ENCODE measurements around the gene ANGPTL5. TPM values are rescaled to one million over a fixed set of nuclear protein-coding genes. Genes with fewer than 3 reads are reported as not detected.

The ANGPTL5 gene
- total RNA-seq, 1 donor from 2014 or later, result 2.4 TPM

DNA sequence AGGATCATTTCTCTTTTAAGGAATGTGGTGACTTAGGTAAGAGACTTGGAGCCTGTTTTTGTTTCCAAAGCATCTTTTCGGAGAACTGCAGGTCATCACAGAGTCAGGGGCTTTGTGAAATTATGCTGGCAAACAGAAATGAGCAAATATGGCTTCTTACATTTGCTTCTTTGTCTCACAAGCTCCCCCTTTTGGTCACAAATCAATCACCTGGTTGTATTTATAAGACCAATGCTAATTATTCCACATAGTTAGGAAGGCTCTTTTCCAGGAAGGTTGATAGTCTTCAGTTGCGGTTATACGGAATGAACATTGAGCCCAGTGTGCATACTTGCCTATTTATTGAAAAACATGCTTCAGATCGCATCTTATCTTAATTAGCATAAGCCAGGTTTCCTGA lies 36.1 kb downstream of the ANGPTL5 start:
- TF ChIP-seq CTCF (IDR thresholded peaks at IDR 0.05), result peak; percentile 53
- no peak for DNase-seq (ENCODE audit: extremely low spot score, unreplicated experiment)
- Mint-ChIP-seq H3K4me3 (ENCODE audit: unreplicated experiment) (no peak overlapping the region), H3K9me3 (ENCODE audit: unreplicated experiment) (peaks cover 4% of the 10 kb centered on the region), H3K27me3 (ENCODE audit: unreplicated experiment) (no peaks in the 10 kb centered on the region), H3K4me1 (ENCODE audit: unreplicated experiment) (peaks cover 5% of the 10 kb centered on the region), H3K27ac (ENCODE audit: unreplicated experiment) (no peak overlapping the region), H3K36me3 (ENCODE audit: unreplicated experiment) (no peaks in the 10 kb centered on the region)

GRCh38 chr11:101872171-101872882 lies 44.0 kb downstream of the ANGPTL5 start:
- H3K36me3 Mint-ChIP-seq (ENCODE audit: unreplicated experiment), result no peaks in the 10 kb centered on the region
- H3K27ac Mint-ChIP-seq (ENCODE audit: unreplicated experiment), result no peak overlapping the region
- peaks cover 13% of the 10 kb centered on the region for H3K4me1 Mint-ChIP-seq (ENCODE audit: unreplicated experiment)
- no peak overlapping the region for H3K4me3 Mint-ChIP-seq (ENCODE audit: unreplicated experiment)
- H3K9me3 Mint-ChIP-seq (ENCODE audit: unreplicated experiment), result peaks cover 7% of the 10 kb centered on the region
- no peak for DNase-seq (ENCODE audit: extremely low spot score, unreplicated experiment)
- no peak for TF ChIP-seq CTCF (IDR thresholded peaks at IDR 0.05)
- no peaks in the 10 kb centered on the region for H3K27me3 Mint-ChIP-seq (ENCODE audit: unreplicated experiment)

- H3K27me3 Mint-ChIP-seq (ENCODE audit: unreplicated experiment), result no peaks in the 10 kb centered on the region
- H3K36me3 Mint-ChIP-seq (ENCODE audit: unreplicated experiment), result no peaks in the 10 kb centered on the region
- H3K27ac Mint-ChIP-seq (ENCODE audit: unreplicated experiment), result no peak overlapping the region
Observed at GRCh38 chr11:101870510-101870909, 45.8 kb downstream of the ANGPTL5 start.

DNA sequence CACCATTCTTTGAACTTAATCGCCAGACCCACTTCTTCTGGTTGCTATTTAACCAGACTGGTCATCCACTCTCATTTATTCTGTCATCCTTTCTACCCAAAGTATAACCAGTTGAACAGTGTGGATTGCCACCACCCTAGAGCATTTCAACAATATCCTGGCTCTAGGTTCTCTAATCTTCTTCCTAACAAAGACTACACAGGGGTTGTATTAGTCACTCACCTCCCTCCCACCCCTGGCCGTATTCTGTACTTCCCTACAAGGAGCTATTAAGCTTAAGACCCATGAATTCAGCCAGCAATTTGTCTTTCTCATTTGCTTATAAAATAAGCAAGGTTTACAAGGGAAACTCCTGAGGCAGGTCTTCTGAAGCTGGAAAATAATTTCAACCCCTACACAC lies 48.4 kb downstream of the ANGPTL5 start:
- Mint-ChIP-seq H3K9me3 (ENCODE audit: unreplicated experiment) (peaks cover 4% of the 10 kb centered on the region), H3K36me3 (ENCODE audit: unreplicated experiment) (no peaks in the 10 kb centered on the region), H3K4me1 (ENCODE audit: unreplicated experiment) (peaks cover 30% of the 10 kb centered on the region), H3K27me3 (ENCODE audit: unreplicated experiment) (no peaks in the 10 kb centered on the region), H3K27ac (ENCODE audit: unreplicated experiment) (no peak overlapping the region), H3K4me3 (ENCODE audit: unreplicated experiment) (no peak overlapping the region)
- TF ChIP-seq CTCF (IDR thresholded peaks at IDR 0.05), result no peak
- no peak for DNase-seq (ENCODE audit: extremely low spot score, unreplicated experiment)

More at GRCh38 chr11:101870510-101870909, 45.8 kb downstream of the ANGPTL5 start:
- DNase-seq (ENCODE audit: extremely low spot score, unreplicated experiment), result no peak
- H3K4me3 Mint-ChIP-seq (ENCODE audit: unreplicated experiment), result no peak overlapping the region
- TF ChIP-seq CTCF (IDR thresholded peaks at IDR 0.05), result no peak
- H3K9me3 Mint-ChIP-seq (ENCODE audit: unreplicated experiment), result peaks cover 5% of the 10 kb centered on the region
- H3K4me1 Mint-ChIP-seq (ENCODE audit: unreplicated experiment), result peaks cover 22% of the 10 kb centered on the region

DNA sequence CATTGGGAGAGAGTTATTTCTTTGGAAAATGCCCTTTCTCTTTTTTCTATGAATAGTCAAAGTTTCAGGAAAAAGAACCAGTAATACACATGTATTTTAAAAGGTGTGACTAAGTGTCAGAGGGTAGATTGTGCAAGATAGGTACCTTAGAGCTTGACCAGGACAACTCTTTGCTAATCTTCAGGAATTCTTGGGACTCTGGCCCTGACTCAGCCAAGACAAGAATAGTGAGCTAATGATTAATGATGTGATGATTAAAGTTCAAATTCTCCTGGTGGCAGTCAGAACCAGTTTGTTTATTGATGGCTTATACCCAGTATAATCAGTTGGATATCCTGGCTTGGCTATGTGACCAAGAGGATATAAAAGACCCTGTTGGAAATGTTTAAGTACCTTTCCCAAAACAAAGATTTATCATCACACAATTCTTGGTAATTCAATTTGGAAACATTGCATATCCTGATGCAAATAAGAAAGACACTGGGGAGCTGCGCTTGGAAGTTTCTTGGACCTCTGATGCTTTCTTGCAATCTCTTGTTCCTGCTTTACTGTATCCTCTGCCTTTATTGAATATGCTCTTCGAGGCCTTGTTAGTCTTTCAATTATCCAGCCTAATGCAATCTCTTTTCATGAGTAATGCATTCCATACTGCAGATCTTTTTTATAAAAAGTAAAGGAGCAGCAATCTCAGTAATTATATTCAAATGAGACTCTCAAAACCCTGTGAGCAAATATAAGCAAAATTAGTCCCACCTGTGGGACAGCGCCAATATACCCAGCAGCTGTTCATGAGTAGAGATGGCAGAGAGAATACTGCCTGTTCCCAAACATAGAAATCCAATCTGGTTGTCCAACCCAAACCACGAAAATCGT lies 49.5 kb downstream of the ANGPTL5 start:
- no peaks in the 10 kb centered on the region for H3K27me3 Mint-ChIP-seq (ENCODE audit: unreplicated experiment)
- peaks cover 4% of the 10 kb centered on the region for H3K9me3 Mint-ChIP-seq (ENCODE audit: unreplicated experiment)
- no peak overlapping the region for H3K27ac Mint-ChIP-seq (ENCODE audit: unreplicated experiment)
- no peak for TF ChIP-seq CTCF (IDR thresholded peaks at IDR 0.05)
- H3K4me1 Mint-ChIP-seq (ENCODE audit: unreplicated experiment), result peaks cover 38% of the 10 kb centered on the region
- no peak for DNase-seq (ENCODE audit: extremely low spot score, unreplicated experiment)
- no peaks in the 10 kb centered on the region for H3K36me3 Mint-ChIP-seq (ENCODE audit: unreplicated experiment)
- no peak overlapping the region for H3K4me3 Mint-ChIP-seq (ENCODE audit: unreplicated experiment)
